Body of pancreas (tissue), 4 donors: ENCODE measurements around the gene LONRF2. TPM values are rescaled to one million over a fixed set of nuclear protein-coding genes. Genes with fewer than 3 reads are reported as not detected.

ENCODE experiments used
- ATAC-seq: fragments of 150-250 bp; one replicate; pipeline ENCODE4 v1.9.1; 2016
- DNase-seq, 4 donors: peaks; one replicate each; pipeline ENCODE4 v3.0.0-alpha.2; 2019
- H3K27ac ChIP-seq, 4 donors: fragments of 200-600 bp; sonication (generic); 1 replicate in 3 of 4; 2 replicates in 1 of 4; pipeline versions ENCODE4 v1.5.1 to v1.6.1; 2016 to 2019; ENCODE audit warnings: mild to moderate bottlenecking in 1 of 4, mixed read lengths in 1 of 4, moderate library complexity in 1 of 4
- H3K27me3 ChIP-seq, 2 donors: fragments of 200-600 bp; sonication (generic); one replicate each; pipeline ENCODE4 v1.6.0; 2016; ENCODE audit warnings: mild to moderate bottlenecking in 1 of 2
- H3K36me3 ChIP-seq, 2 donors: fragments of 200-600 bp; sonication (generic); replicated peaks in 1 of 2; 2 replicates each; pipeline ENCODE4 v1.5.1; 2016; ENCODE audit warnings: low read depth in 2 of 2; ENCODE audit not compliant: insufficient read depth in 1 of 2
- H3K4me1 ChIP-seq: fragments of 200-600 bp; sonication (generic); one replicate; pipeline ENCODE4 v1.6.0; 2016
- H3K4me3 ChIP-seq, 2 donors: fragments of 200-600 bp; sonication (generic); 1 replicate in 1 of 2; 2 replicates in 1 of 2; pipeline ENCODE4 v1.5.1; 2016 to 2019
- H3K9me3 ChIP-seq, 3 donors: fragments of 200-600 bp; sonication (generic); 1 replicate in 2 of 3; 2 replicates in 1 of 3; pipeline ENCODE4 v1.5.1; 2016
- POLR2A ChIP-seq, 3 donors: fragments of 450-650 bp; IDR thresholded peaks; one replicate each; pipeline ENCODE4 v1.6.1; 2016; ENCODE audit warnings: antibody characterized with exemption in 3 of 3, mild to moderate bottlenecking in 2 of 3
- WGBS, 2 donors: methylation state at CpG; one replicate each; pipeline ENCODE4 v1.1.5; 2017; 5-methylcytosine and 5-hydroxymethylcytosine counted together
- intact Hi-C: fragments of 100-400 bp; cut with DNase I; formaldehyde crosslinking; loops from one replicate; pipeline ENCODE4 v1.15.1; 2023
- total RNA-seq, 2 donors: library from RNA; depleted of rRNA; stranded (reverse); fragments of >200 nt; gene quantifications; one replicate each; pipeline ENCODE4 v1.1.0, GENCODE V29; 2016
- TF ChIP-seq, protein P1 (sequence below), 7 experiments: fragments of 450-650 bp in 4 of 7; fragments of 200-600 bp in 3 of 7; sonication (generic) in 3 of 7; IDR thresholded peaks; one replicate each; pipeline ENCODE4 v1.5.1; 2016 to 2019; ENCODE audit warnings: antibody characterized with exemption in 7 of 7

LONRF2 gene
- total RNA-seq, 2 donors from 2014 or later = 12.5 to 14.2 TPM

DNA sequence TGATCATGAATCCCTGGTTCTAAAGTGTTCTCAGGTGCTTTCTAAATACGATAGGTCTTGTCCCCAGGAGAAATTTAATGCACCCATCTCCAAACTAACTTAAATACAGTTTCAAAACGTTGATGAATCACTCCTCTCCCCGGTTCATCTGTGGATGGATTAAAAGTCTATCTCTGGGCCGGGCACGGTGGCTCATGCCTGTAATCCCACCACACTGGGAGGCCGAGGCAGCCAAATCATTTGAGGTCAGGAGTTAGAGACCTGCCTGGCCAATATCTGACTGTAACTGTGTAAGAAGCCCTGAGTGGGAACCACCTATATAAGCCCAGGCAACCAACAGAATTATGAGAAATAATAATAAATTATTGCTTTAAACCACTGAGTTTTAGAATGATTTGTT, 78.7 kb downstream of the LONRF2 start:
- ATAC-seq = no peak
- Histone ChIP-seq H3K27me3 (no peaks in the 10 kb centered on the region), H3K27ac (no peak overlapping the region), H3K36me3 (no peaks in the 10 kb centered on the region), H3K4me1 (no peaks in the 10 kb centered on the region), H3K9me3 (no peaks in the 10 kb centered on the region), H3K4me3 (no peak overlapping the region)
- DNase-seq = no peak
- intact Hi-C loops = loop anchor here (5.0 to 10.0 kb wide), 3 partner anchors 429 to 686 kb away; no protein-coding TSS in a partner anchor
- TF ChIP-seq POLR2A (IDR thresholded peaks at IDR 0.05) = no peak
- TF ChIP-seq, protein P1, sequence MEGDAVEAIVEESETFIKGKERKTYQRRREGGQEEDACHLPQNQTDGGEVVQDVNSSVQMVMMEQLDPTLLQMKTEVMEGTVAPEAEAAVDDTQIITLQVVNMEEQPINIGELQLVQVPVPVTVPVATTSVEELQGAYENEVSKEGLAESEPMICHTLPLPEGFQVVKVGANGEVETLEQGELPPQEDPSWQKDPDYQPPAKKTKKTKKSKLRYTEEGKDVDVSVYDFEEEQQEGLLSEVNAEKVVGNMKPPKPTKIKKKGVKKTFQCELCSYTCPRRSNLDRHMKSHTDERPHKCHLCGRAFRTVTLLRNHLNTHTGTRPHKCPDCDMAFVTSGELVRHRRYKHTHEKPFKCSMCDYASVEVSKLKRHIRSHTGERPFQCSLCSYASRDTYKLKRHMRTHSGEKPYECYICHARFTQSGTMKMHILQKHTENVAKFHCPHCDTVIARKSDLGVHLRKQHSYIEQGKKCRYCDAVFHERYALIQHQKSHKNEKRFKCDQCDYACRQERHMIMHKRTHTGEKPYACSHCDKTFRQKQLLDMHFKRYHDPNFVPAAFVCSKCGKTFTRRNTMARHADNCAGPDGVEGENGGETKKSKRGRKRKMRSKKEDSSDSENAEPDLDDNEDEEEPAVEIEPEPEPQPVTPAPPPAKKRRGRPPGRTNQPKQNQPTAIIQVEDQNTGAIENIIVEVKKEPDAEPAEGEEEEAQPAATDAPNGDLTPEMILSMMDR (IDR thresholded peaks at IDR 0.05) = no peak
- 50 to 52% methylated on average over 5 to 6 of the region's 6 CpGs for WGBS, 2 donors

DNA sequence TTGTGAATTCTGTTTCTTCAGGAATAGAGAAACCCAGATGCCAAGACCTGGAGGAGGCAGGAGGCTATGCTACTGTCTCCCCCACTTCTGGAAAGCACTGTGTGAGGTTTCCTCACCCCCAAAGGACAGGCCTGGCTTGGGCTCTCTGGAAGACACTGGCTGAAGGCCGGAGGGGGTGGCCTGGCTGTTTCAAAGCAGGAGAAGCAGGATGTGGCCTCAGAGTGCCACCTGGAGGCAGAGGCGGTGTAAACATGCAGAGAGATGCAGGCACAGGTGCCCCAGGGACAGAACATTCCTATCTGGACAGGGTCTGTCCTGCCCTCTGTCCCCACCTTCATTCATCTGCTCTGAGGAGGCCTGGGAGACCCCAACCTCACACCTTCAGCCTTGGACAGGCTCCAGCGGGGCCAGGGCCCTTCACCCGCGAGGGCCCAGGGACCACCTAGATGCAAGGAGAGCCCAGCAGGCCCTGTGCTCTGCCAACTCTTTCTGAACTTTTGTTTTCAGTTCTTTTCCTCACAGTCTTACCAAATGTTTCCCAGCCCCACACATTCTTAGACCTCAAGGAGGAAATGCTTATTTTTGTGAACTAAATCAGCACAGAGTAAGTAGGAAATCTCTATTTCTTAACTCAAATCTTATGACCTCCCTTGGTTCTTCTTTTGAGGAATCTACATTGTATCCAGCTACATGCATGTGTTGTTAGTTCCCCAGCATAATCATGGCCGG, 79.2 kb downstream of the LONRF2 start:
- intact Hi-C loops = loop anchor here (5.0 to 10.0 kb wide), 3 partner anchors 428 to 686 kb away; no protein-coding TSS in a partner anchor
- H3K36me3 ChIP-seq = no peaks in the 10 kb centered on the region
- H3K9me3 ChIP-seq = no peaks in the 10 kb centered on the region
- 21 to 49% methylated on average over 4 to 6 of the region's 6 CpGs for WGBS, 2 donors
- H3K27ac ChIP-seq = no peak overlapping the region
- ATAC-seq (peak; percentile 85), DNase-seq (peak; percentile 70 to 79 (median 74))
- no peaks in the 10 kb centered on the region for H3K27me3 ChIP-seq
- no peaks in the 10 kb centered on the region for H3K4me1 ChIP-seq
- TF ChIP-seq, protein P1 (IDR thresholded peaks at IDR 0.05) = peak; percentile 41 to 88 (median 77)
- TF ChIP-seq POLR2A (IDR thresholded peaks at IDR 0.05) = no peak
- H3K4me3 ChIP-seq = no peak overlapping the region

DNA sequence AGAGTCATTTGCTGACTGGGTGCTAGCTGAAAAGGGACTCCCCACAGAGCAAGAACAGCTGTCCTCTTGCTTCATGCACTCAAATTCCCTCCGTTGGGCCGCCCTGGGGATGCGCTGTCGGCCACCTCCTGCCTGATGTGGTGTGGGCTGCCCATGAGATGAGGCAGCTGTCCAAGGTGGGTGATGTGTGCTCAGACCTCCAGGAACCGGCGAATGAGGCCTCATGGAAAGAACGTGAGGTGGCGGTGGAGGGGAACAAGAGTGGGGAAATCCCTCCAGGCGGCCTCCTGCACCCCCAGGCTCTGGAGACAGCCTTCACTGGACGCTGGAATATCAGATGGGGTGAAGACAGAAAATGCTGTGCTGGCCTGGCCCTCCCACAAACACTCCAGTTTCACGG, 79.8 kb downstream of the LONRF2 start:
- H3K27me3 ChIP-seq = no peaks in the 10 kb centered on the region
- H3K4me1 ChIP-seq = no peaks in the 10 kb centered on the region
- 80 to 88% methylated on average over 7 to 11 of the region's 11 CpGs for WGBS, 2 donors
- no peak for TF ChIP-seq POLR2A (IDR thresholded peaks at IDR 0.05)
- TF ChIP-seq, protein P1 (IDR thresholded peaks at IDR 0.05) = no peak
- H3K9me3 ChIP-seq = no peaks in the 10 kb centered on the region
- H3K36me3 ChIP-seq = no peaks in the 10 kb centered on the region
- no peak overlapping the region for H3K27ac ChIP-seq
- no peak overlapping the region for H3K4me3 ChIP-seq
- ATAC-seq (no peak), DNase-seq (no peak)
- intact Hi-C loops = loop anchor here (5.0 to 10.0 kb wide), 3 partner anchors 428 to 685 kb away; no protein-coding TSS in a partner anchor

DNA sequence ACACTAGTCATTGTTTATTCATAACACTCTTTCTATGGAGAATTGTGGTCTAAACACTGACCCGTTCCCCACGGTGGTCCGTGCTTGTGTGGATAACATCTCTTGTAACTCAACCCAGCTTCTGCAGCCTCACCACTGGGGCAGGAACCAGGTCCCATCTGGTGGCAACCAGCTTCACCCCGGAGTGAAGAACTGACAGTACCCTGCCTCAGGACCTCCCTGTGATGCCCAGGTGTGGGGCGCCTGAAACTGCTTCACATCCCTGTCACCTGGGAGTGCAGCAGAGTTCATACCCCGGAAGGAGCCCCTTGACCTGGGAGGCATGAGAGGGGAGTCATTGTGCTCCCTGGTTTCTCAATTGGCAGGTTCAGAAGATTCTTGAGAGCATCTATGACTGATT, 81.1 kb downstream of the LONRF2 start:
- 70 to 73% methylated on average over 6 of the region's 6 CpGs for WGBS, 2 donors
- Histone ChIP-seq H3K27ac (no peak overlapping the region), H3K4me3 (no peak overlapping the region), H3K4me1 (no peaks in the 10 kb centered on the region), H3K27me3 (no peaks in the 10 kb centered on the region), H3K9me3 (no peaks in the 10 kb centered on the region), H3K36me3 (no peaks in the 10 kb centered on the region)
- TF ChIP-seq, protein P1 (IDR thresholded peaks at IDR 0.05) = no peak
- TF ChIP-seq POLR2A (IDR thresholded peaks at IDR 0.05) = no peak
- no peak for DNase-seq
- intact Hi-C loops = loop anchor here (5.0 to 10.0 kb wide), 3 partner anchors 426 to 684 kb away; no protein-coding TSS in a partner anchor
- ATAC-seq = no peak
